Endodermal cell (in vitro differentiated cells): Measurements from ENCODE around the gene G6PD. TPM values are rescaled to one million over a fixed set of nuclear protein-coding genes. Genes with fewer than 3 reads are reported as not detected.

Experiments used
- DNase-seq: peaks from one replicate; pipeline ENCODE4 v3.0.0-alpha.2; 2017
- H3K27ac ChIP-seq: 2 replicates; pipeline ENCODE4 v1.5.1; 2013; ENCODE audit warnings: mild to moderate bottlenecking, low read depth, low read length, moderate library complexity
- H3K27me3 ChIP-seq: 2 replicates; pipeline ENCODE4 v1.6.1; 2013; ENCODE audit warnings: mild to moderate bottlenecking, low read length, moderate library complexity; ENCODE audit not compliant: insufficient read depth, control insufficient read depth, poor library complexity, severe bottlenecking
- H3K36me3 ChIP-seq: 2 replicates; pipeline ENCODE4 v1.7.0; 2013; ENCODE audit warnings: mild to moderate bottlenecking, low read length, moderate library complexity; ENCODE audit not compliant: control insufficient read depth, insufficient read depth
- H3K4me1 ChIP-seq: one replicate; pipeline ENCODE4 v1.7.0; 2013; ENCODE audit warnings: low read length; ENCODE audit not compliant: control insufficient read depth, insufficient read depth
- H3K4me3 ChIP-seq: 2 replicates; pipeline ENCODE4 v1.5.1; 2013; ENCODE audit warnings: mild to moderate bottlenecking, low read length, moderate library complexity
- H3K9ac ChIP-seq: 2 replicates; pipeline ENCODE4 v1.6.1; 2013; ENCODE audit warnings: mild to moderate bottlenecking, low read length, moderate library complexity; ENCODE audit not compliant: poor library complexity, severe bottlenecking; ENCODE audit errors: extremely low read depth
- H3K9me3 ChIP-seq: 2 replicates; pipeline ENCODE4 v1.6.1; 2013; ENCODE audit warnings: mild to moderate bottlenecking, low read length, moderate library complexity; ENCODE audit not compliant: control insufficient read depth
- H3K27ac Mint-ChIP-seq: 2 replicates; pipeline ENCODE4 v1.8.0; 2020; ENCODE audit warnings: mixed read lengths
- H3K27me3 Mint-ChIP-seq: 2 replicates; pipeline ENCODE4 v1.8.0; 2021; ENCODE audit warnings: mild to moderate bottlenecking, mixed read lengths; ENCODE audit not compliant: insufficient read depth
- H3K36me3 Mint-ChIP-seq: 2 replicates; pipeline ENCODE4 v1.8.0; 2020; ENCODE audit warnings: low read depth, mixed read lengths
- H3K4me1 Mint-ChIP-seq: 2 replicates; pipeline ENCODE4 v1.8.0; 2020; ENCODE audit warnings: mixed read lengths
- H3K4me3 Mint-ChIP-seq: 2 replicates; pipeline ENCODE4 v1.8.0; 2020; ENCODE audit warnings: mild to moderate bottlenecking, moderate library complexity, mixed read lengths
- H3K9me3 Mint-ChIP-seq: 2 replicates; pipeline ENCODE4 v1.8.0; 2020; ENCODE audit warnings: mild to moderate bottlenecking, mixed read lengths
- CTCF ChIP-seq: fragments of 200-600 bp; sonication (generic); conservative IDR thresholded peaks from 2 replicates; pipeline ENCODE4 v1.5.0; 2021; ENCODE audit warnings: antibody characterized with exemption, mild to moderate bottlenecking
- WGBS, 2 experiments: methylation state at CpG; one replicate each; pipeline versions ENCODE4 v1.1.5 to v1.1.7; 2013; ENCODE audit warnings: missing lambda C conversion rate in 2 of 2, mixed read lengths in 1 of 2; ENCODE audit not compliant: insufficient coverage in 1 of 2, insufficient read length in 1 of 2; 5-methylcytosine and 5-hydroxymethylcytosine counted together
- total RNA-seq, 2 donors: library from RNA; stranded (reverse); fragmentation: NEBNext Ultra II Directional in 1 of 2; extraction: Animal tissue kit (Norgen Biotek cat#: 25700) in 1 of 2; gene quantifications; 2 replicates in 1 of 2; 3 replicates in 1 of 2; pipeline ENCODE4 v1.2.1, GENCODE V29; 2021

G6PD gene
- total RNA-seq, 2 donors from 2014 or later, result 71.7 to 81.4 TPM

- TF ChIP-seq CTCF, result no peak
- H3K9ac ChIP-seq, result no peak overlapping the region
- 80 to 96% methylated on average over 1 to 23 of the region's 23 CpGs for WGBS, 2 experiments
- H3K4me3 ChIP-seq, result no peak overlapping the region
- no peaks in the 10 kb centered on the region for H3K4me1 ChIP-seq
- Mint-ChIP-seq H3K9me3 (peaks cover 63% of the 10 kb centered on the region), H3K36me3 (peaks cover 24% of the 10 kb centered on the region), H3K27ac (no peak overlapping the region), H3K27me3 (no peaks in the 10 kb centered on the region), H3K4me1 (no peaks in the 10 kb centered on the region), H3K4me3 (no peak overlapping the region)
- no peaks in the 10 kb centered on the region for H3K9me3 ChIP-seq
- H3K27ac ChIP-seq, result no peak overlapping the region
- no peak for DNase-seq
- peaks cover 15% of the 10 kb centered on the region for H3K36me3 ChIP-seq
- H3K27me3 ChIP-seq, result no peaks in the 10 kb centered on the region
Observed at GRCh38 chrX:154532690-154533089, 14.0 kb downstream of the G6PD start.

- Mint-ChIP-seq H3K27me3 (no peaks in the 10 kb centered on the region), H3K36me3 (peaks cover 22% of the 10 kb centered on the region), H3K4me1 (peaks cover 2% of the 10 kb centered on the region), H3K4me3 (no peak overlapping the region), H3K27ac (no peak overlapping the region), H3K9me3 (peaks cover 68% of the 10 kb centered on the region)
- no peaks in the 10 kb centered on the region for H3K27me3 ChIP-seq
- H3K27ac ChIP-seq, result no peak overlapping the region
- H3K9me3 ChIP-seq, result no peaks in the 10 kb centered on the region
- TF ChIP-seq CTCF, result no peak
- peak; percentile 79 for DNase-seq
- H3K4me1 ChIP-seq, result no peaks in the 10 kb centered on the region
- 60 to 88% methylated on average over 1 to 10 of the region's 16 CpGs for WGBS, 2 experiments
- no peak overlapping the region for H3K9ac ChIP-seq
- H3K4me3 ChIP-seq, result no peak overlapping the region
- H3K36me3 ChIP-seq, result peaks cover 15% of the 10 kb centered on the region
Observed at GRCh38 chrX:154531626-154532025, 15.0 kb downstream of the G6PD start.

GRCh38 chrX:154530286-154530685, 16.4 kb downstream of the G6PD start:
- no peak overlapping the region for H3K27ac Mint-ChIP-seq

More at GRCh38 chrX:154530286-154530685, 16.4 kb downstream of the G6PD start:
- DNase-seq, result no peak
- peaks cover 69% of the 10 kb centered on the region for H3K9me3 Mint-ChIP-seq
- H3K4me1 Mint-ChIP-seq, result peaks cover 2% of the 10 kb centered on the region
- WGBS, 2 experiments, result 97% methylated on average over 11 of the region's 11 CpGs; no CpG with 5 or more reads in 1 of the 2 experiments
- H3K36me3 Mint-ChIP-seq, result peaks cover 19% of the 10 kb centered on the region
- H3K4me3 ChIP-seq, result no peak overlapping the region
- H3K9me3 ChIP-seq, result no peaks in the 10 kb centered on the region
- H3K4me1 ChIP-seq, result no peaks in the 10 kb centered on the region
- H3K27me3 Mint-ChIP-seq, result peaks cover 6% of the 10 kb centered on the region
- no peak for TF ChIP-seq CTCF
- H3K36me3 ChIP-seq, result peaks cover 15% of the 10 kb centered on the region
- H3K4me3 Mint-ChIP-seq, result no peak overlapping the region
- H3K9ac ChIP-seq, result no peak overlapping the region
- H3K27me3 ChIP-seq, result no peaks in the 10 kb centered on the region
- no peak overlapping the region for H3K27ac ChIP-seq
